GM10266 (cell line): ENCODE measurements around the gene AGAP5.

Experiments
- DNase-seq: peaks from one replicate; pipeline ENCODE4 v3.0.0; 2012; ENCODE audit errors: extremely low spot score
- CTCF ChIP-seq: IDR thresholded peaks from 2 replicates; pipeline ENCODE4 v1.5.1; 2012; ENCODE audit warnings: mild to moderate bottlenecking, low read depth; ENCODE audit not compliant: control insufficient read depth, insufficient read depth; ENCODE audit errors: missing control alignments

AGAP5 gene

GRCh38 chr10:73629165-73629564, 68.7 kb downstream of the AGAP5 start:
- no peak for DNase-seq
- no peak for TF ChIP-seq CTCF

GRCh38 chr10:73628405-73628804, 69.5 kb downstream of the AGAP5 start:
- no peak for DNase-seq
- TF ChIP-seq CTCF, result no peak

GRCh38 chr10:73627300-73627699, 70.6 kb downstream of the AGAP5 start:
- no peak for TF ChIP-seq CTCF
- DNase-seq, result no peak

GRCh38 chr10:73625884-73626752, 71.8 kb downstream of the AGAP5 start:
- TF ChIP-seq CTCF, result no peak
- peak; percentile 93 for DNase-seq

- no peak for TF ChIP-seq CTCF
- no peak for DNase-seq
These were observed 72.7 kb downstream of the AGAP5 start for GRCh38 chr10:73625004-73625883.
